Measurements from ENCODE around the gene HDGFL1. TPM values are rescaled to one million over a fixed set of nuclear protein-coding genes. Genes with fewer than 3 reads are reported as not detected.

The HDGFL1 gene
- total RNA-seq, 1 donor from 2014 or later, result not detected

DNA sequence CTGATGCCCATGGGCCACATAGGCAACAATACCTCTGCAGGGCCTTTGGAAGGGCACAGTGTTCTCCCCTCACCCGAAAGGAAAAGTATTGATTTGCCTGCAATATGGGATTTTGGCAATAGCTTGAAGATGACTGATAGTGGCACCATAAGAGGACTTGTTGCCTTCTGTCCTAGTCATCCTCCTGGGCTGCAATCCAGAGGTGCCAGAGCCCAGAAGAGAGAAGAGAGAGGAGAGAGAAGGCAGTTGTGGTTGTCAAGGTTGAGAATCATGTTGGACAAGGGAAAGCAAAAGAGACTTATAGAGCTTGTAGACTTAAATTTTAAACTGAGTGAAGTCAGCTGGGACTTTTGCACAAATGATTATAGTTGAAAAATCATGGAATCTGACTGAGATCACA is 14.6 kb downstream of the HDGFL1 start:
- Mint-ChIP-seq H3K27me3 (ENCODE audit: unreplicated experiment) (no peaks in the 10 kb centered on the region), H3K9me3 (ENCODE audit: unreplicated experiment) (no peaks in the 10 kb centered on the region), H3K27ac (ENCODE audit: unreplicated experiment) (peak overlapping the region; percentile 87), H3K4me1 (ENCODE audit: unreplicated experiment) (peaks cover 47% of the 10 kb centered on the region), H3K36me3 (ENCODE audit: unreplicated experiment) (no peaks in the 10 kb centered on the region), H3K4me3 (ENCODE audit: unreplicated experiment) (no peak overlapping the region)
- no peak for DNase-seq (ENCODE audit: extremely low spot score, unreplicated experiment)
- TF ChIP-seq, protein P1, sequence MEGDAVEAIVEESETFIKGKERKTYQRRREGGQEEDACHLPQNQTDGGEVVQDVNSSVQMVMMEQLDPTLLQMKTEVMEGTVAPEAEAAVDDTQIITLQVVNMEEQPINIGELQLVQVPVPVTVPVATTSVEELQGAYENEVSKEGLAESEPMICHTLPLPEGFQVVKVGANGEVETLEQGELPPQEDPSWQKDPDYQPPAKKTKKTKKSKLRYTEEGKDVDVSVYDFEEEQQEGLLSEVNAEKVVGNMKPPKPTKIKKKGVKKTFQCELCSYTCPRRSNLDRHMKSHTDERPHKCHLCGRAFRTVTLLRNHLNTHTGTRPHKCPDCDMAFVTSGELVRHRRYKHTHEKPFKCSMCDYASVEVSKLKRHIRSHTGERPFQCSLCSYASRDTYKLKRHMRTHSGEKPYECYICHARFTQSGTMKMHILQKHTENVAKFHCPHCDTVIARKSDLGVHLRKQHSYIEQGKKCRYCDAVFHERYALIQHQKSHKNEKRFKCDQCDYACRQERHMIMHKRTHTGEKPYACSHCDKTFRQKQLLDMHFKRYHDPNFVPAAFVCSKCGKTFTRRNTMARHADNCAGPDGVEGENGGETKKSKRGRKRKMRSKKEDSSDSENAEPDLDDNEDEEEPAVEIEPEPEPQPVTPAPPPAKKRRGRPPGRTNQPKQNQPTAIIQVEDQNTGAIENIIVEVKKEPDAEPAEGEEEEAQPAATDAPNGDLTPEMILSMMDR (IDR thresholded peaks at IDR 0.05), result no peak

DNA sequence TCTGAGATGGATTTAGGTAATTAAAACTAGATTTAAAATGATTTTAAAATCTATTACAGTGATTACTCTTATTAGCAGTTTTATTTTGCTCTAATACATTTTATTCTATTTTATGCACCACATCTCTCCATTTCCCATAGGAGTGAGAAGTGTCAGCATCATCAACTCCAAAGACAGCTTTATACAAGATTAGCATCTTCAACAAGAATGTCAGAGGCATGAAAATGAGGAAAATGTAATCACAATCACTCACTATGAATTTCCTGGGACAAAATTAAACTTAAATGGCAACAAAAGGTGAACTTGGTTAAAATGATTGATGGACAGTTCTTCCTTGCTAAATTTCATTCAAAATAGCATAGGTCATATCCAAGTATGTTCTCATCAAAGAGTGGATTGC is 19.8 kb downstream of the HDGFL1 start:
- H3K4me3 Mint-ChIP-seq (ENCODE audit: unreplicated experiment), result no peak overlapping the region
- no peaks in the 10 kb centered on the region for H3K9me3 Mint-ChIP-seq (ENCODE audit: unreplicated experiment)
- no peak for DNase-seq (ENCODE audit: extremely low spot score, unreplicated experiment)
- H3K27me3 Mint-ChIP-seq (ENCODE audit: unreplicated experiment), result no peaks in the 10 kb centered on the region
- H3K4me1 Mint-ChIP-seq (ENCODE audit: unreplicated experiment), result peaks cover 31% of the 10 kb centered on the region
- TF ChIP-seq, protein P1 (IDR thresholded peaks at IDR 0.05), result no peak
- H3K36me3 Mint-ChIP-seq (ENCODE audit: unreplicated experiment), result no peaks in the 10 kb centered on the region
- no peak overlapping the region for H3K27ac Mint-ChIP-seq (ENCODE audit: unreplicated experiment)

DNA sequence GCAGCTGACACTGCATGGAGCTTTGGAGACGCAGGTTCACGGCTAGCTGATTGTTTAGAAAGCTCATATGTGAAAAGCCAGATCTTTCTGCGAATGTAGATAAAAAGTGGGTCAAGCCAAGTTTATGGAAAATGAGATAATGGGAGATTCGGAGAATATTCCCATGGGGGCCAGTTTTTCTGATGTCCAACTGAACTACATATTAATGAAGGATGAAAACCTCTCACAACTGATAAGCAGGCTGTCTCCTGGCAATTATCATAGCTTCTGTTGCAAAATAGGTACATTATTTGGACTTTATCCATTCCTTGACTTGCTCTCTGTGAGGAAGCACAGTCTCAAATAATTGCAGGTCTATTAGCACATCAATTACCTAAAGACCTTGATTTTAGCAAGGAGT is 21.1 kb downstream of the HDGFL1 start:
- no peaks in the 10 kb centered on the region for H3K27me3 Mint-ChIP-seq (ENCODE audit: unreplicated experiment)
- peaks cover 18% of the 10 kb centered on the region for H3K4me1 Mint-ChIP-seq (ENCODE audit: unreplicated experiment)
- no peak overlapping the region for H3K4me3 Mint-ChIP-seq (ENCODE audit: unreplicated experiment)
- TF ChIP-seq, protein P1 (IDR thresholded peaks at IDR 0.05), result no peak
- no peak for DNase-seq (ENCODE audit: extremely low spot score, unreplicated experiment)
- no peak overlapping the region for H3K27ac Mint-ChIP-seq (ENCODE audit: unreplicated experiment)
- no peaks in the 10 kb centered on the region for H3K36me3 Mint-ChIP-seq (ENCODE audit: unreplicated experiment)
- H3K9me3 Mint-ChIP-seq (ENCODE audit: unreplicated experiment), result no peaks in the 10 kb centered on the region

DNA sequence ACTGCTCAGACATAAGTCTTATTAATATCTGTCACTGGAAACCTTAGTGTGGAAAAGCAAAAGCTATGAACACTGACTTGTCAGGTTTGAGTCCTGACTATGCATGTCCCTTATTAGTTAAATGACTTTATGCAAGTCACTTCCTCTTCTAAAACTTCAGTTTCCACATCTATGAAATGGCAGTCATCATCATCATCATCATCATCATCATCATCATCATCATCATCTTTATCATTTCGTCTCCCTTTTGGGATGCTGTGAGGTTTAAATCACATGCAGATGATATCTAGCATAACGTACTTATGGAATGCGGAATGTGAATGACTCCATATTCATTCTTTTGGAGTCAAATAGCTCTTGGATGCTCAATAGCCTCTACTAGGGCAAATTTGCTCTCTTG is 24.5 kb downstream of the HDGFL1 start:
- Mint-ChIP-seq H3K9me3 (ENCODE audit: unreplicated experiment) (no peaks in the 10 kb centered on the region), H3K4me1 (ENCODE audit: unreplicated experiment) (peaks cover 26% of the 10 kb centered on the region), H3K27ac (ENCODE audit: unreplicated experiment) (no peak overlapping the region), H3K4me3 (ENCODE audit: unreplicated experiment) (no peak overlapping the region), H3K36me3 (ENCODE audit: unreplicated experiment) (no peaks in the 10 kb centered on the region), H3K27me3 (ENCODE audit: unreplicated experiment) (no peaks in the 10 kb centered on the region)
- DNase-seq (ENCODE audit: extremely low spot score, unreplicated experiment), result no peak
- TF ChIP-seq, protein P1 (IDR thresholded peaks at IDR 0.05), result no peak

DNA sequence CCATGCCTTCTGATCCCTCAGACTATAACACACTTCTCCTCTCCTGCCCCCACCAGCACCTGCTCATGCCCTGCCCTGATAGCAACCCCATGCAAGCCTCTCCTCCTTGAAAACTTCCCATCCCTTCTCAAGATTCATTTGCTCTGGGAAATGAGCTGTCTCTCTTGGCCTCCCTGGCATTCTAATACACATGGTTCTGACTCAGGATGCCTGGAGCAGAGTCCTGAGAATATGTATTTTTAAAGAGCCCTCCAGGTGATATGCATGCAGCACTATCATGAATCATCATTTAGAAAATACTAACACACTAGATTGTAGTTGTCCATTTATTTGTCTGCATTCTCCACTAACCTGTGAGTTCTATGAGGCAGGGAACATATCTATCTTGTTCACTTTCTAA is 26.6 kb downstream of the HDGFL1 start:
- Mint-ChIP-seq H3K27ac (ENCODE audit: unreplicated experiment) (peak overlapping the region; percentile 5), H3K36me3 (ENCODE audit: unreplicated experiment) (no peaks in the 10 kb centered on the region), H3K9me3 (ENCODE audit: unreplicated experiment) (no peaks in the 10 kb centered on the region), H3K4me3 (ENCODE audit: unreplicated experiment) (no peak overlapping the region), H3K4me1 (ENCODE audit: unreplicated experiment) (peaks cover 33% of the 10 kb centered on the region), H3K27me3 (ENCODE audit: unreplicated experiment) (no peaks in the 10 kb centered on the region)
- no peak for DNase-seq (ENCODE audit: extremely low spot score, unreplicated experiment)
- TF ChIP-seq, protein P1 (IDR thresholded peaks at IDR 0.05), result no peak

All from osteocyte (in vitro differentiated cells).